Right ventricle myocardium inferior (tissue), 1 donor: ENCODE data around the gene FDX1. TPM values are rescaled to one million over a fixed set of nuclear protein-coding genes. Genes with fewer than 3 reads are reported as not detected.

Source experiments
- ATAC-seq: fragments of 200-7000 bp; cut with Tn5 transposase; one replicate; pipeline ENCODE4 v1.9.1; 2020; ENCODE audit warnings: mild to moderate bottlenecking, moderate library complexity
- DNase-seq: peaks from one replicate; pipeline ENCODE4 v3.0.0; 2021; ENCODE audit errors: missing footprints
- intact Hi-C: fragments of 100-400 bp; cut with DNase I; formaldehyde crosslinking; loops from one replicate; pipeline ENCODE4 v1.11.0; 2022
- total RNA-seq: library from RNA; stranded (reverse); fragmentation: NEBNext Ultra II Directional; extraction: Animal tissue kit (Norgen Biotek cat#: 25700); gene quantifications from one replicate; pipeline ENCODE4 v1.2.1, GENCODE V29; 2021
- donor health status: DM: no; HTN: yes; CAD: no; lungs with severe emphysema.

FDX1 gene
- total RNA-seq, 1 donor from 2014 or later: 22.5 TPM

DNA sequence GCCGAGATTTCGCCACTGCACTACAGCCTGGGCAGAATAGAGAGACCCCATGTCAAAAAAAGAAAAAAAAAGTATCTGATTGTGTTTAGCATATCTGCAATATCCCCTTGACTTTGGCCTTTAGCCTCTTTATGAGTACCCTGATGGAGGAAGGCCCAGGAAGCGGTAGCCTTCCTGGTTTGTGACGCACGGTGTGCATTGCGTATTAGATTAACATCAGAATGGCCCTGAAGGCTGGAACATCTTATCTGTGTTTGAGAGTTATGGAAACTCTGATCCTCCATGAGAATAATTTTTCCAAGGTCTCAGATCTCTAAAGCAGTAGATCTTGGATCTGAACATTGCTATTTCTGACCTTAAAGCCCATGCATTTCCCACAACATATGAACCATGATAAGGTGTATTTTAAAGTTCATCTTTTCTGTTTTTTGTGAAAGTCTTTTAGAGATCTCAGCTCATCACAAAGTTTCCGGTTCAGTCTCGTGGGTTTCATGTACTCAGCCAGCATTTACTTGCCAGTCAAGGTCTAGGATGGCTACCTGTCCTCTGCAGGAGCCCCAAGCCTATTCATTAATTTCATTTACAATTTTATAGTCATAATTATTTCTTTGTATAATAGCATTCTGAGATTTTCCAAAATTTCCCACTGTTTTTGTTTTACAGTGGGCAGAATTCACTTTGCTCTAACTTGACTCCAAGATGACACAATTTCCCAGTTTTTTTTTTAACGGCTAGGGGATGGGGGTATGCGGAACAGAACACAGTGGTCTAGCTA is 605 bp upstream of the FDX1 start:
- intact Hi-C loops: no loop called here
- no peak for ATAC-seq
- DNase-seq: no peak

DNA sequence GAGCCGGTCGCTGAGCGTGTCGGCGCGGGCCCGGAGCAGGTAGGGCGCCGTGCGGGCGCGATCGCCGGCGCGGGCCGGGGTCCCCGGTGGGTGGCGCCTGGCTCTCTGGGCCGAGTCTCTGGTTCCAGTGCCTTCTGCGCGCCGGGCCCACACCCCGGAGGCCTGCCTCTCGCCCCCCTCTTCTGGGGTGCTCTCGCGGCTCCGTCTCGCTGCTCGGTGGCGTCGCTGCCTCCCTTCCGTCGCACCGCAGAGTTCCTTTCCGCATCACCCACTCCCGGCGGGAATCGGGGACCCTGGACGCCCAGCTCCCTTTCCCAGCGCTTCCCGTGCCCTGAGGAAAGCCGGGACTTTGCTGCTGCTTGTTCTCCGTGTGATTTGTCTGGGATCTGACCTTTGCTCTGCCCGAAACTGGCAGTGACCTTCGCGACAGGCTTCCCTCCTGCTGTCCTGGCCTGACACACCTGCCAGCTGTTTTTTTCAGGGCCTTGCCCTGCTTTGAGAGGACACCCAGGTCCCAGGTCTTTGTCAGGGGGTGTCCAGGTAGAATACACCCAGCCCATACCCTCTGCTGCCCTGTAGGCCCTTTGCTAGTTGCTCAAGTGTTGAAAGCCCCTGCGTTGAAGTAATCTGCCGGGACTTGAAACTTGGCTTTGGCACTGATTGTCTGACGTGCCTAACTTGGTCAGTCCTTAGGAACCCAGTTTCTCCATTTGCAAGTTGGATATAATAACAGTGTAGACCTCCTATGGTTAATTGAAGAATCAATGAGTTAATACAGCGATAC is 711 bp downstream of the FDX1 start:
- intact Hi-C loops: loop anchor here (1.0 to 10.0 kb wide), 3 partner anchors 53 to 232 kb away; partner anchors contain the start of gene RDX
- ATAC-seq: peak; percentile 49
- DNase-seq: no peak

DNA sequence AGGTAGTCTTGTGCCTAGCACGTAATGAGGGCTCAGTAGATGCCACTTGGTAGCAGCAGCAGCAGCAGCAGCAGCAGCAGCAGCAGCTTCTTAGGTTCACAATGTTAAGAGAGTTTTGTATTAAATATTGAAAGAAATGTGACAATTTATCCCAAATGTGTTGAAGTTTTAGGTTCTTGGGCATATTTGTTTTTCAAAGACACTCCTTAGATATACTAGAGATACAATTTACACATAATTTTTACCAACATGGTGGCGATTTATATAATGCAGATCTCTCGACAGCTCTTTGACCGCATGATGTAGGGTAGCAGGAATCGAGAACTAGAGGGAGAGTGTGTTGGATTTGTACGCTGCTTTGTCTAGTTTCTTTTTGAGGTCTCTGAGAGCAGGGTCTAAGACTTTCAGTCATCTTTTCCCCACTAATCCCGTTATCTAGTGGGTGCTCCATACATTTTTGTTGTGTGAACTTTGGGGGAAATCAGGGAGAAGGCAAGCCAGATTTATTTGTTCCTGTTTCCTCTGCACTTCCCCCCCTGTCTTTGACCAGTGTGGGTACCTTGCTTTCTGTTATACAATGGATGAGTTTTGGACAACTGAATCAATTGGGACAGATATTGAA is 1.4 kb downstream of the FDX1 start:
- ATAC-seq: no peak
- intact Hi-C loops: loop anchor here (1.0 to 10.0 kb wide), 3 partner anchors 54 to 233 kb away; partner anchors contain the start of gene RDX

DNA sequence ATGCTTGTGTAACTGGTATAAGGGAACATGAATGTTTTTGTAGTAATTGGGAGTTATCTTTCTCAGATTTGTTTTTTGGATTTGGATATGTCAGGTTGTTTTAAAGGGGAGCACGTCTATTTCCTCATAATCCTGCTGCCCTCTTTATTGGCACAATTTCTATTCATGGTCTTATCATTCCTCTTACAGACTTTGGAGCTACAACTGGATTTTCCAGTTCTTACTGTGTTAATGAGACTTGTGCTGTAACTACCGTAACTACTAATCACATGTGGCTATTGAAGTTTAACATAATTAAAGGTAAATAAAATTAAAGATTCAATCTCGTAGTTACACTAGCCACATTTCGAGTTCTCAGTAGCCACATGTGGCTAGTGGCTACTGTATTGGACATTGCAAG is 1.9 kb downstream of the FDX1 start:
- intact Hi-C loops: loop anchor here (1.0 to 10.0 kb wide), 3 partner anchors 54 to 233 kb away; partner anchors contain the start of gene RDX
- ATAC-seq: no peak
- no peak for DNase-seq

More for the DNA sequence above, 1.4 kb downstream of the FDX1 start:
- no peak for DNase-seq

GRCh38 chr11:110432713-110433392 is 3.1 kb downstream of the FDX1 start:
- no peak for ATAC-seq
- DNase-seq: no peak
- intact Hi-C loops: loop anchor here (5.0 to 10.0 kb wide), 2 partner anchors 56 to 138 kb away; partner anchors contain the start of gene RDX

DNA sequence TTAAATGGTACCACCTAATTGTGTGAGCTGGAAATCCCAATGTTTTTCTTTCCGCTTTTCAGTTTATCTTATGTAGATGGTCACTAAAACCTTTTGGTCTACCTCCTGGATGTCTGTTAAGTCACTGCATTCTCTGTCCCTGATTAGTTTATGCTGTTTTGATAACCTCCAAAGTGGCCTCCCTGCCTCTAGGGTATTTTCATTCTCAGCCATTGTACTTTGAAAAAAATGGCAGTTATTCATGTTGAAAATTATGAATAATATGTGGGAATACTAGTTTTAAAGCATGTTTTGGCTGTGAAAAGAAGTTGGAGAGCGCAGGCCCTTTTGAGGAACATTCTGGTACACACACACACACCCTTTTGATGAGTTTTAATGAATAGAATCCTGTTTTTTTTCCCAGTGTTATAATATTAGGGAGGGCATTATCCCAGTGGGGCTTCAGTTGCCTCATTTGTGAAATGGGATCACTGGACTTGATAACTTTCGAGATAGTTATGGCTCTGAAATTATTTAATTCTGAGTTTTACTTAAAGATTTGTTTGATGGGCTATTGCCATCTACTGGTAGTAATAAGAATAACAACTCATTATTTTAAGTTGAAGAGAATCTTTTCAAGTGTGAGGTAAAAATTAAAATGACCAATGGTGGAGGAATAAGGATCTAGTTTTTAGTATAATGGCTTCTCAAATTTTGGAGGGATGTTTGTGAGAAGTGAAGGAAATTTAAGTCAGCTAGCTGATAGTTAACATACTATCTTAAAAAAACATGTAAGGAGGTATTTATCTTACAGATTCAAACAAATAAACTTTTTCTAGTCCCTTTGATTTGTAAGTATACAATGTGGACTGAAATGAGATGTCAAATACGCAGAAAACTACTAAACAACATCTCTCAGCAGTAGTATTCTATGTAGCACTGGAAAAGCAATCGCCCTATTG is 3.9 kb downstream of the FDX1 start:
- no peak for ATAC-seq
- intact Hi-C loops: loop anchor here (5.0 to 10.0 kb wide), 2 partner anchors 56 to 139 kb away; partner anchors contain the start of gene RDX
- DNase-seq: no peak

- no peak for ATAC-seq
- no peak for DNase-seq
- intact Hi-C loops: loop anchor here (5.0 to 10.0 kb wide), 2 partner anchors 58 to 140 kb away; partner anchors contain the start of gene RDX
These were observed 5.4 kb downstream of the FDX1 start for GRCh38 chr11:110434952-110435779.

DNA sequence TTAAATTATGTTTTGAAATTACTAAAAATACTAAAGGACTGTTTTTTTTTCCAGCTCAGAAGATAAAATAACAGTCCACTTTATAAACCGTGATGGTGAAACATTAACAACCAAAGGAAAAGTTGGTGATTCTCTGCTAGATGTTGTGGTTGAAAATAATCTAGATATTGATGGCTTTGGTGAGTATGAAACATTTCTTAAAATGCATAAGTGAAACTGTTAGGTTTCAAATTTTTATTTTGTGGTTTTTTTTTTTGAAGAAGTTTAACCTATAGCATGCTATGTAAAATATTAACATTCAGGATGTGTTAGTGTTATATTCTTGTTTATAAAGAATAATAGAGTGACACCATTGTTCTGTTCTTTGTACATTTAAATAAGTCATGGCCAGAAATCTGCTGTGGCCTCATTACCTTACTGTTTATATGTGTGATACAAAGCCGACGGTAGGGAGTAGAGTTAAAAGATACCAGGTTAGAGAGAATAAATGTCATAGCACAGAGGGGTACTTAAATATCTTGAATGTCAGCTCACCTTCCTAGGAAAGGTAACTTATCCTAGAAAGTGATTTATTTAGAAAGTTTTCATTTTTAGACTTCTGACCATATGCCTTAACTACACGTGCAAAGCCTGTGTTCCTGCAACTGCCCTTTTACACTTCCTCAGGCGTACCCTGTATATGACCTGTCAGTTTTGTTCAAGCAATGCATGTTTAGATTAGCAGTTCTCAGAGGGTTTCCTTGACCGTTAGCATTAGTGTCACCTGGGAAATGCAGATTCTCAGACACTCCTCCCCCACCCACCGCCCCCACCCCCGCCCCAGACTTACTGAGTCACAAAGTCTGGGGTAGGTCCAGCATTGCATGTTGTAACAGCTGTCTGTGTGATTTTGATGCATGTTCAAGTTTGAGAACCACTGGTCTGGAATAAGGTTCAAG is 6.3 kb downstream of the FDX1 start:
- ATAC-seq: peak; percentile 37
- intact Hi-C loops: loop anchor here (10.0 kb wide), 1 partner anchor 141 kb away; the partner anchor contains the start of gene RDX

DNA sequence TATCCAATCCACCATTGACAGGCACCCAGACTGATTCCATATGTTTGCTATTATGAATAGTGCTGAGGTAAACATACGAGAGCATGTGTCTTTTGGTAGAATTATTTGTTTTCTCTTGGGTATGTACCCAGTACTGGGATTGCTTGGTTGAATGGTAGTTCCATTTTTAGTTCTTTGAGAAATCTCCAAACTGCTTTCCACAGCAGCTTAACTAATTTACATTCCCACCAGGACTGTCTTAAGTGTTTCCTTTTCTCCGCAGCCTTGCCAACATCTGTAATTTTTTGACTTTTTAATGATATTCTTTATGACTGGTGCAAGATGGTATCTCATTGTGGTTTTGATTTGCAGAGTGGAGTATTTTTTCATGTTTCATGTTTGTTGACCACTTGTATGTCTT is 8.3 kb downstream of the FDX1 start:
- DNase-seq: no peak
- intact Hi-C loops: loop anchor here (10.0 kb wide), 1 partner anchor 143 kb away; the partner anchor contains the start of gene RDX
- ATAC-seq: no peak

More for the DNA sequence above, 6.3 kb downstream of the FDX1 start:
- no peak for DNase-seq

DNA sequence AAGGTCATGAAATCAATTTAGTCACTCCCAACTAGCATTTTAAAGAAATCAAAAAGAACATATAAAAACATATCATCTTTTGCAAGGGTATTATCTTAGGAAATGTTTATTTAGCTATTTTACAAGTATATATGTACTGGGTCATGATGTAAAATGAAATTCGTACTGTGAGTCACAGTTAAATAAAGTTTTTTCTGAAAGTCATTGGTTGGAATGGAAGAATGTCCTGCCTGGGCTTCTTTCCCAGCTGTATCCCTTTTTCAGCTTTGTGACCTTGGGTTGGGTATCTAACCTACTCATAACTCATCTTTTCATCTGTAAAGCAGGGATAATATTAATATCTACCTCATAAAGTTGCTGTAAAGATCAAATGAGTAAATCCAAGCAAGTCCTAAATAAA is 15.7 kb downstream of the FDX1 start:
- ATAC-seq: no peak
- no peak for DNase-seq

GRCh38 chr11:110446061-110446460 is 16.3 kb downstream of the FDX1 start:
- DNase-seq: no peak
- no peak for ATAC-seq
- intact Hi-C loops: no loop called here

More for the DNA sequence above, 15.7 kb downstream of the FDX1 start:
- intact Hi-C loops: no loop called here

DNA sequence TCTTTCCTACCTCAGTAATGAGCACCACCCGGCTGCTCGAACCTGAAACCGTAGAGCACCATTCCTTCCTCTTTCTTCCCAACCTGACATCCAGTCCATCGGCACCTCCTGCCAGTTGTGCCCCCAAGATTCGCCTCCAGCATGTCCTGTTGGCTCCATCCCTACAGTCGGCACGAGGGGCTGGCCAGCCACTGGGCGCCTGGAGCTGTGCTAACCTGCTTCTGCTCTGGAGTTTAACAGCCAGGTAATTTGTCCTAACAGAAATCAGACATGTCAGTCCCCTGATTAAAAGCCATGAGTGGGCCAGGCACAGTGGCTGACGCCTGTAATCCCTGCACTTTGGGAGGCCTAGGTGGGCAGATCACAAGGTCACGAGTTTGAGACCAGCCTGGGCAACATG is 16.8 kb downstream of the FDX1 start:
- intact Hi-C loops: no loop called here
- ATAC-seq (no peak), DNase-seq (peak; percentile 62)

DNA sequence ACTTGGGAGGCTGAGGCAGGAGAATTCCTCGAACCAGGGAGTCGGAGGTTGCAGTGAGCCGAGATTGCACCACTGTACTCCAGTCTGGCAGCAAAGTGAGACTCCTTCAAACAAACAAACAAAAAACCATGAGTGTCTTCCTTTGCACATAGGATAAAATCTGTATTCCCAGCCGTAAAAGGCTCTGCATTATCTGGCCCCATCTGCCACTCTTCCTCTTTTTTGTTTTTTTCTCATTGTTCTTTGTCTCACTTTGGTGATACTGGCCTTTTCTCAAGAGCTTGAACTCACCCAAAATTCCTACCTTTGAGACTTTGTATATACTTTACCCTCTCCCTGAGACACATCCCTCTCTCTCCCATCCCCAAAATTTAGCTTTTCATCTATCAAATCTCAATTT is 17.6 kb downstream of the FDX1 start:
- DNase-seq (no peak), ATAC-seq (no peak)
- intact Hi-C loops: no loop called here

GRCh38 chr11:110447897-110448745 is 18.4 kb downstream of the FDX1 start:
- ATAC-seq (no peak), DNase-seq (no peak)
- intact Hi-C loops: no loop called here

DNA sequence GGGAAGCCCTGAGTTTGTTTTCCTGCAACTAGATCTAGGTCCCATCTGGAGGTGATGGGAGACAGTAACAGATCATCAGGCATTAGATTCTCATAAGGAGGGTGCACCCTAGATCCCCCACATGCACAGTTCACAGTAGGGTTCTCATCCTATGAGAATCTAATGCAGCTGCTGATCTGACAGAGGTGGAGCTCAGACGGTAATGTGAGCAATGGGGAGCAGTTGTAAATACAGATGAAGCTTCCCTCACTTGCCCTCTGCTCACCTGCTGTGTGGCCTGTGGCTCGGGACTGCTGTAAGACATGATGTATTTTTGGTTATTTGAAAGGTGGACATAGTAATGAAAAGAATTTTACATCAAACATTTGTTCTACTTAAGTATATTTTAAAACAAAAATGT is 20.5 kb downstream of the FDX1 start:
- no peak for ATAC-seq
- no peak for DNase-seq
- intact Hi-C loops: no loop called here
